ENCODE data around the gene ZNF3.

Gene ZNF3

DNA sequence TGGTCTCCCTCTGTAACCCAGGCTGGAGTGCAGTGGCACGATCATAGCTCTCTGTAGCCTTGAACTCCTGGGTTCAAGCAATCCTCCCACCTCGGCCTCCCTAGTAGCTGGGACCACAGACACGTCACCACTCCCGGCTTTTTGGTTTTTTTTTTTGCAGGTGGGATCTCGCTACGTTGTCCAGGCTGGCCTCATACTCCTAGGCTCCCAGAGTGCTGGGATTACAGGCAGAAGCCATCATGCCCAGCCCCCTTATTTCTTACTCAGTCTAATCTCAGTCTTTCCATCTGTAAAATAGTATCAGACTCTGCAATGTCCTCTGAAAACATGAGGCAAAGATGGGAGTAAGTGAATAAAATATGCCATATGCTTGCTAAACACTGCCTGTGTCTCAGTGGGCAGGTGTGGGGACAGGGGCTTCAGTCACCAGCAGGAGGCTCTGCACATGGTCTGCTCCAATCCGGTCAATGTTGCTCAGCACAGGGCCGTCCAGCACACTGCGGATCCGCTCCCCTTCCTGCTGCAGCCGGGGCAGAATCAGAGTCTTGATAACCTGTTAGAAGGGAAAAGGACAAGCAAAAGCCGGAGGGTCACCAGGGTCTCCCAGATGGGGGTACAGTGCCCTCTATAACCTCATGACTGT, 28.1 kb upstream of the ZNF3 start:
- in situ Hi-C loops (cut with MboI; ENCODE audit: low sequenced_read_pairs): no loop called here

GRCh38 chr7:100107890-100108289, 26.4 kb upstream of the ZNF3 start:
- in situ Hi-C loops (cut with MboI; ENCODE audit: low sequenced_read_pairs): no loop called here

DNA sequence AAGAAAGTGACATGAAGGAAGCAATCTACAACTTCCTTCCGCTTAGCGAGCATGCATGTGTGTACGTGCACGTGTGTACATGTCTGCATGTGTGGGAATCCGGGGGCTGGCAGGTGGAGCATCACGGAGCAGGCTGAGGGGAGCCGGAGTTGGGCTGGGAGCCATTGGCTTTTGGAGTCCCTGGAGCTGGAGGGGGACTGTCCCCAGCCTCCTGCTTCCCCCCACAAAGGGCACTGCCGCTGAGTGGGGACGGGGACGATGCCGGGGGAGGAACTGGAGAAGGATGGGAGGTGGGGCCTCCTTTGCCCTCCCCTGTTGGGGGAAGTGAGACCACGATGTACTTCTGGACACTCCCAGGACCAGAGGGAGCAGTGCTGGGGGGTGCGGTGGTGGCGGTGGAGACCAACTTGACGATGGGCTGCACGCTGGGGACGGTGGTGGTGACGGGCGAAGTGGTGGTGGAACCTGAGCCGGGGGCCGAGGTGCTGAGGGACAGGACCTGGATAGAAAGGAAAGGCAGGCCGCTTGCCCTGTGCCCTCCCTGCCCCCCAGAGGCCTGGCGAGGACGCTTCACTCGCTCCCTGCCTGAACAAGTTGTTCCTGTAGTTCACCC, 25.7 kb upstream of the ZNF3 start:
- in situ Hi-C loops (cut with MboI; ENCODE audit: low sequenced_read_pairs): no loop called here

DNA sequence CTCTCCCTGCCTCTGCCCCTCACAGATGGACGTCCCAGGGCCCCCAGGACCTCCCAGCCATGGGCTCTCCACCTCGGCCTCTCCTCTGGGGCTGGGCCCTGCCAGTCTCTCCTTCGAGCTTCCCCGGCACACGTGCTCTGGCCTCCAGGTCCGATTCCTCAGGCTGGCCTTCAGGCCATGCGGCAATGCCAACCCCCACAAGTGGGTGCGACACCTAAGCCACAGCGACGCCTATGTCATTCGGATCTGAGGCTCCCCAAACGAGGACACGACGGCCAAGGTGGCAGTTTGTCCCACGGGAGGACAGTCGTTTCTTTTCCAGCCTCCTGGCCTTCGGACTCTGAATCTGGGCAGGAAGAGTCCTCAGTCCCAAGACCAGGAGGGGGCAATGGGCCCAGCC, 25.1 kb upstream of the ZNF3 start:
- in situ Hi-C loops (cut with MboI; ENCODE audit: low sequenced_read_pairs): no loop called here

DNA sequence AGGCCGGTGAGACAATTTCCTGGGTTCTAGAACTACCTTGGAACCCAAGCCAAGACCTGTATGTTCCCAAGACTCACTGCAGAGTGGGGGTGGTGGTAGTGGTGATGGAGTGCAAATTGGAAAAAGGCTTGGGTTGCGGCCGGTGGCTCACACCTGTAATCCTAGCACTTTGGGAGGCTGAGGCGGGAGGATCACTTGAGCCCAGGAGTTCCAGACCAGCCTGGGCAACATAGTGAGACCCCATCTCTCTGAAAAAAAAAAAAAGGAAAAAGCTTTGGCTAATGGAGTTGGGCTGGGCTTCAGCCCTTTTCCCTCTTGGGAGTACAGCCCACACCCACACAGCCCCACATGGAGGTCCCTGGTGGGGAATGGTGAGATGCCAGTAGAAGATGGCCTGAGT, 24.0 kb upstream of the ZNF3 start:
- in situ Hi-C loops (cut with MboI; ENCODE audit: low sequenced_read_pairs): no loop called here

DNA sequence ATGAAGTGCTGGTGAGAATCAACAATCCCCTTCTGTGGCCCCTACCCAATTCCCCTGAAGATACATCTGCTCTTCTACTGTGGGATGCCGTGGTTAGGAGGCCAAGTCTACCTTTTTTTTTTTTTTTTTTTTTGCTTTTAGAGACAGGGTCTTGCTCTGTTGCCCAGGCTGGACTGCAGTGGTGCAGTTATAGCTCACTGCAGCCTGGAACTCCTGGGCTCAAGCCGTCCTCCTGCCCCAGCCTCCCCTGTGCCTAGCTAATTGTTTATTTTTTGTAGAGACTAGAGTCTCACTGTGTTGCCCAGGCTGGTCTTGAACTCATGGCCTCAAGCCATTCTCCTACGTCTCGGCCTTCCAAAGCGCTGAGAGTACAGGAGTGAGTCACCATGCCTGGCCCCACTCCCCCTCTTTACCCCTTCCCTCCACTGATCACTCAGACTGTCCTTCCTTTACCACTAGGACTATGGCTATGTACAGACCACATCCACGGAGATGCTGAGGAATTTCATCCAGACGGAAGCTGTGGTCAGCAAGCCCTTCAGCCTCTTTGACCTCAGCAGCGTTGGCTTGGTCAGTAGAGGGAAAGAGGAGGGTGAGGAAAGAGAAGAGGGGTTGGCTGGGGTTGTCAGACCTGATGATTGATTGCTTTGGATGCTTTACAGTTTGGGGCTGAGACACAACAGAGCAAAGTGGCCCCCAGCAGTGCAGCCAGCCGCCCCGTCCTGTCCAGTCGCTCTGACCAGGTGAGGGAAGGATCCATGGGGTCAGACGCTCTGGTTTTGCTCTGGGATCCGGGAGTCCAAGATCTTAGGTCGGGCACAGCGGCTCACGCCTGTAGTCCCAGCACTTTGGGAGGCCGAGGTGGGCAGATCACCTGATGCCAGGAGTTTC, 21.7 kb upstream of the ZNF3 start:
- in situ Hi-C loops (cut with MboI; ENCODE audit: low sequenced_read_pairs): no loop called here

GRCh38 chr7:100101016-100101862, 19.7 kb upstream of the ZNF3 start, which contains the start of the genes AP4M1 and MCM7:
AP4M1 (plus strand) TSS chr7:100101643; CDS start chr7:100101715, 72 bp downstream.
MCM7 (minus strand) TSS chr7:100101397; CDS start chr7:100101294, 103 bp downstream.
- in situ Hi-C loops (cut with MboI; ENCODE audit: low sequenced_read_pairs): no loop called here

GRCh38 chr7:100100420-100101015, 19.0 kb upstream of the ZNF3 start:
- in situ Hi-C loops (cut with MboI; ENCODE audit: low sequenced_read_pairs): no loop called here

DNA sequence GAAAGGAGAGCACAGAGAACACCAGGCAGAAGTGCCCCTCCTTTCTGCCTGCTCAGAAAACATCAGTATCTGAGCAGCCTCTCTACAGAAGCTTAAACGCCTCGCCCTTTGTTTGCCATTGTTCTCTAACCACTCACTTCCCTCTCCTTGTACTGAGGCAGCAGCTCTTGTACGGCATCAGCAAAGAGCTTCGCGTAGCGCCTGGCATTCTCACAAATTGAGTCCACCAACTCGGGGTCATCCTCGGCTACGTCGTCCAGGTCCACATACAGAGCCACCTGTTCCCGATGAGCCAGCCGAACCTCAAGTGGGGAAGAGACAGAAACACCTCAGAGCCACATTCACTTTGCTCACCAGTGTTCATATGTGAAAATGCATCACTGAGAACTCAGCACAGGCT, 17.9 kb upstream of the ZNF3 start:
- in situ Hi-C loops (cut with MboI; ENCODE audit: low sequenced_read_pairs): no loop called here

DNA sequence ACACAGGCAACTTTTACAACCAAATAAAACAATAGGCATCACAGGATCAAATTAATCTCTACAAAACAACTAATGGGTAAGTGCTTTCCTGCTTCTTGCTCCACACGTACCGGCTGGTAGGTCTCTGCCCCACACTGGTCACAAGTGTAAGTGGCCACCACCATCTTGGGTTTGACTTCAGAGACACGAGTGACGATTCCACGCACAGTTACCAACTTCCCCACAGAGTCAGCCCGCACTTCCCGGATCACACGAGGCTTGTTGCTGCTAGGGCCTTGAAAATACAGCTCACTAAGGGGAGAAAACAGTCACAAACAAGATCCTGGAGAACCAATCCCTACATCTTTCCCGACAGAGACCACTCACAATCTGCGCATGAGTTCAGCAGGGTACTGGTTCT, 17.4 kb upstream of the ZNF3 start:
- in situ Hi-C loops (cut with MboI; ENCODE audit: low sequenced_read_pairs): no loop called here

DNA sequence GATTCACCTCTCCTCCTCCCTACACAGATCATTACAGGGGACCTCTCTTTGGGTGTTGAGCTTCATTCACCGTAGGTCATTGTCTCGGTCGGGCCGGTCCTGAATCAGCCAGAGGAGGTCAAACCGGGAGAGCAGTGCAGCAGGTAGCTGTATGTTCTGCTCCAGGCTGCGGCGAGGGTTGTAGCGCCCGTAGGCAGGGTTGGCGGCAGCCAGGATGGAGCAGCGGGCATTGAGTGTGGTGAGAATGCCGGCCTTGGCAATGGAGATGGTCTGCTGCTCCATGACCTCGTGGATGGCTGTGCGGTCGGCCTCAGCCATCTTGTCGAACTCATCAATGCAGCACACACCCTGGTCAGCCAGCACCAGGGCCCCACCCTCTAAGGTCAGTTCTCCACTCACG, 14.2 kb upstream of the ZNF3 start:
- in situ Hi-C loops (cut with MboI; ENCODE audit: low sequenced_read_pairs): no loop called here

- in situ Hi-C loops (cut with MboI; ENCODE audit: low sequenced_read_pairs): no loop called here
Observed at GRCh38 chr7:100095289-100095688, 13.8 kb upstream of the ZNF3 start.

DNA sequence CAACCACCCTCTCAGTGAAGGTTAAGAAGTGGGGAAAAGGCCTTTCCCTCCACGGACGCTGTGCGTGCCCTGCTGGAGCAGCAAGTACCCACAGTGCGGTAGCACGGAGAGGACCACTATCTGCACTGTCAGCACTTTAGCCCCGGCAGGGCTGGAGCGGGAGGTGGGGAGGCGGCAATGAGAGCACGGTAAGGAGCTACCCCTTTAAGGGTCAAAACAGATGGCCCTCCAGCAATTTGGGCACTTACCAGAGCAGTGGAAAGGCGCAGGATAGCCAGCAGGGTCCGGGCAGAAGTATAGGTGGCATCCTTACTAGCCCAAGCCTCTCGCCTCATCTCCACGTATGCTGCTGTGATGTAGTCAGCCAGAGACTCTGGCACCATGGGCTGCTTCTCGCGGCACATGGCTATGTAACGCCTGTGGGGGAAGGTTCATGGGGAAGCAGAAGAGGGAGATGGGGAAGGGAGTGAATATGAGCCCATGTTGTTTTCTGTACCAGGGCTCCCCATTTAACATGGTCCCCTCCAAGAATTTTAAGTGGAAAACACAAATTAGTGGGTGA, 12.5 kb upstream of the ZNF3 start:
- in situ Hi-C loops (cut with MboI; ENCODE audit: low sequenced_read_pairs): no loop called here

- in situ Hi-C loops (cut with MboI; ENCODE audit: low sequenced_read_pairs): no loop called here
Observed at GRCh38 chr7:100093498-100093897, 12.0 kb upstream of the ZNF3 start.

GRCh38 chr7:100093054-100093453, 11.5 kb upstream of the ZNF3 start:
- in situ Hi-C loops (cut with MboI; ENCODE audit: low sequenced_read_pairs): no loop called here

DNA sequence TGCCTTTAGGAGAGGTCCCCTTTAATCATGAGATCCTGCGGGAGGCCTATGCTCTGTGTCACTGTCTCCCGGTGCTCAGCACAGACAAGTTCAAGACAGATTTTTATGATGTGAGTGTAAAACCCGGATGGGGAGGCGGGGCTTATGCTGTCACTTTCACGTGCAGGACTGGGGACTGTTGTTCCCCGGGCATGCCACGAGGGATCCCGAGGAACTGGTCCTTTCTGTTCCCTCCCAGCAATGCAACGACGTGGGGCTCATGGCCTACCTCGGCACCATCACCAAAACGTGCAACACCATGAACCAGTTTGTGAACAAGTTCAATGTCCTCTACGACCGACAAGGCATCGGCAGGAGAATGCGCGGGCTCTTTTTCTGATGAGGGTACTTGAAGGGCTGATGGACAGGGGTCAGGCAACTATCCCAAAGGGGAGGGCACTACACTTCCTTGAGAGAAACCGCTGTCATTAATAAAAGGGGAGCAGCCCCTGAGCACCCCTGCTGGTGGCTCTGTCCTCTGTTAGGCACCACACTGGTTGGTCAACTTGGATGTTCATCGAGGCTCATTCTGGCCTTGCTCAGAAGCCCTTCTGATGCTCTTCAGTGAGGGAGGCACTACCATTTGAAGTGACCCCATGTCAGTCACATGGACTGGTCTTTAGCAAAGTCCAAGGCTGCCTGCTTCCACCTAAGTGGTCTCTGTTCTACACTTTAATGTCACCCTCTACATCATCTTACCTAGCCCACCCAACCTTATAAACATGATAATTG, 10.1 kb upstream of the ZNF3 start:
- in situ Hi-C loops (cut with MboI; ENCODE audit: low sequenced_read_pairs): no loop called here

DNA sequence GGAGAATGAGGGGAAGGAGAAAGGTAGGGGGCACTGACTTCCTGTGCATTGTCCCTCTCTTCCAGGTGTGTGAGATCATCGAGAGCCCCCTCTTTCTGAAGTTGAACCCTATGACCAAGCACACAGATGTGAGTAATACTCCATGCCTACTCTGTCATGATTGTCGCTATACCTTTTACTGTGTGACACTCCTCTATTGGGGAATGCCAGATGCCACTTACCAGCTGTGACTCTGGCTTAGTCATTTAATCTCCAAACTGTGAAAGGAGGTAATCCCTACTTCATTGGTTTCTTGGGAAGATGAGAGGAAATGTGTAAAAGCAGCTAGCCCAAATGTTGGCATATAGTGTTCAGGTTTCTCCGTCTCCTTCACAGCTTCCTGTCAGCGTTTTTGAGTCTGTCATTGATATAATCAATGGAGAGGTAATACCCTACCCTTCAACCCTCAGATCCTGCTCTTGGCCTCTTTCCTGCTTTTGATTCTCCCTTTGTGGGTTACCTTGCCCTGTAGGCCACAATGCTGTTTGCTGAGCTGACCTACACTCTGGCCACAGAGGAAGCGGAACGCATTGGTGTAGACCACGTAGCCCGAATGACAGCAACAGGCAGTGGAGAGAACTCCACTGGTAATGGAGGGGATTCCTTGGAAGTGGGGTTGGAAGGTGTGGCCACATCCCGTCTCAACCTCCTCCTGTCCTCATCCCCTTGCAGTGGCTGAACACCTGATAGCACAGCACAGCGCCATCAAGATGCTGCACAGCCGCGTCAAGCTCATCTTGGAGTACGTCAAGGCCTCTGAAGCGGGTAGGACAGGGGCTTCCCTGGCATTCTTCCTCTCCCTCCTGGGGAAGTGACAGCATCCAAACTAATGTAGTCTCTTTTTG, 9.2 kb upstream of the ZNF3 start:
- in situ Hi-C loops (cut with MboI; ENCODE audit: low sequenced_read_pairs): no loop called here

DNA sequence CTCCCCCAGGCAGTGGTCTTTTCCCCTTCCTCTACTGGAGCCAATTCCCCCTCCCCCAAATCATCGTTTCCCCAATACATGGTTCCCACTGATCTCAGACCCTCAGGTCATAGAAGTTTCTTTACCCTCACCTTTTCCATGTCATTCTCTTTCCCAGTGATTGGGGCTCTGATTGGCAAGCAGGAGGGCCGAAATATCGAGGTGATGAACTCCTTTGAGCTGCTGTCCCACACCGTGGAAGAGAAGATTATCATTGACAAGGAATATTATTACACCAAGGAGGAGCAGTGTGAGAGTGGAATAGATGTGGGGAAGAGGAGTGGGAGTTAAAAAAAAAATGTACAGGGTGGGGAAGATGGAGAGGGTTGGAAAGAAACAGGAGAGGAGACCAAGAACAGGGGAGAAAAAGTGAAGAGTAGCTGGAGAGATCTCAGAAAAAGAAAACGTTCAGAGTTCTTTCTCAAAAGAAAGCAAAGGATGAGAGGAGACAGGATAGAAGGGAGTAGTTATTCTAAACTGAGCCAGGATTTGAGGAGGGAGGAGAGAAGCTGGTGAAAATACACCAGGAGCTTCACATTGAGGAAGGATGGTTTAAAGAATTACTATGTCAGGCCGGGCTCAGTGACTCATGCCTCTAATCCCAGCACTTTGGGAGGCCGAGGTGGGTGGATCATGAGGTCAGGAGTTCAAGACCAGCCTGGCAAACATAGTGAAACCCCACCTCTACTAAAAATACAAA, 8.1 kb upstream of the ZNF3 start:
- in situ Hi-C loops (cut with MboI; ENCODE audit: low sequenced_read_pairs): no loop called here
